ENCODE measurements around the gene KCNA3. TPM values are rescaled to one million over a fixed set of nuclear protein-coding genes. Genes with fewer than 3 reads are reported as not detected.

KCNA3 gene
- total RNA-seq, 1 experiment from 2014 or later: 1.2 TPM

DNA sequence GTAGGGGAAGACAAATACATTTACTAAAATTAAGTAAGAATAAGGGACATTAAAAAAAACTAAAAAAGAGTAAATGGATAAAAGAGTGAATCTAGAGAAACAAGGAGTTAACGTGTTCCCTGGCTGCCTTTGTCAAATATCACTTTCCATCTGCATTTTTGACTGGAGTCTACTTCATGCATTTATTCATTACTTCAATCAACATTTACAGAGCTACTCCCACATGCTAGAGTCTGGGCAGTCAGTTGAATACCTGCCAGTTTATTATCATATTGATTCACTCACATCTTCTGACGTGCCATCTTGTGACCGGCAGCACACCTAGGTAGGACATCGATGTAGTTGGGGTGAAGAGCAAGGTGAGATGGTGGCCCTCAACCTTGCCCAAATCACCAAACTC is 35.6 kb upstream of the KCNA3 start (continued):
- TF ChIP-seq, protein P1, sequence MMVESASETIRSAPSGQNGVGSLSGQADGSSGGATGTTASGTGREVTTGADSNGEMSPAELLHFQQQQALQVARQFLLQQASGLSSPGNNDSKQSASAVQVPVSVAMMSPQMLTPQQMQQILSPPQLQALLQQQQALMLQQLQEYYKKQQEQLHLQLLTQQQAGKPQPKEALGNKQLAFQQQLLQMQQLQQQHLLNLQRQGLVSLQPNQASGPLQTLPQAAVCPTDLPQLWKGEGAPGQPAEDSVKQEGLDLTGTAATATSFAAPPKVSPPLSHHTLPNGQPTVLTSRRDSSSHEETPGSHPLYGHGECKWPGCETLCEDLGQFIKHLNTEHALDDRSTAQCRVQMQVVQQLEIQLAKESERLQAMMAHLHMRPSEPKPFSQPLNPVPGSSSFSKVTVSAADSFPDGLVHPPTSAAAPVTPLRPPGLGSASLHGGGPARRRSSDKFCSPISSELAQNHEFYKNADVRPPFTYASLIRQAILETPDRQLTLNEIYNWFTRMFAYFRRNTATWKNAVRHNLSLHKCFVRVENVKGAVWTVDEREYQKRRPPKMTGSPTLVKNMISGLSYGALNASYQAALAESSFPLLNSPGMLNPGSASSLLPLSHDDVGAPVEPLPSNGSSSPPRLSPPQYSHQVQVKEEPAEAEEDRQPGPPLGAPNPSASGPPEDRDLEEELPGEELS (CRISPR knock-in tag; IDR thresholded peaks at IDR 0.05): no peak
- no peak for TF ChIP-seq FOXJ3 (CRISPR knock-in tag; IDR thresholded peaks at IDR 0.05; ENCODE audit: borderline replicate concordance)

DNA sequence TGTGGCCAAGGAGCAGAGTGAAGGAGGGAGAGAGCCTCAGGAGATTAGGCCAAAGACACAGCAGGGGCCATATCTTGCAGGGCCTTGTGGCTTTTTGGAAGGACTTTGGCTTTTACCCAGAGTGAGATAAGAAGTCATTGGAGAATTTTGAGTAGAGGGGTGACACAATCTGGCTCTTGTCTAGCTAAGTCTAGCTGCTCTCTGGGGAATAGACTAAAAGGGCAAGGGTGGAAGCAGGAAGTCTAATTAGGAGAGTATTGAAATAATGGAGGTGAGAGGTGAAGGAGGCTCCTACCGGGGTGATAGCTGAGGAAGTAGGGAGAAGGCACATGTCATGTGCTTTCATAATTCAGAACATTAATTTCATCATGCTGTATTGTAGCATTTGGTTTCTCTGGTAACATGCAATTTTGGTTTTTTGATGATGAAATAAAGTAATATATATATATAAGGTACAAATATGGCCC is 34.3 kb upstream of the KCNA3 start:
- POLR2A ChIA-PET: no interaction called here
- no peaks in the 10 kb centered on the region; the same call in none of the 2 replicates for H3K27me3 Mint-ChIP-seq (ENCODE audit: low read depth)
- no peak overlapping the region for H3K4me3 Mint-ChIP-seq
- H3K4me1 Mint-ChIP-seq: peaks cover 14% of the 10 kb centered on the region
- TF ChIP-seq SMAD3 (CRISPR knock-in tag; IDR thresholded peaks at IDR 0.05; ENCODE audit: borderline replicate concordance) (no peak), ZNF232 (CRISPR knock-in tag; IDR thresholded peaks at IDR 0.05) (no peak)
- ATAC-seq: no peak
- no peak overlapping the region for H3K27ac Mint-ChIP-seq
- no peaks in the 10 kb centered on the region; the same call in 1 of the 2 replicates for H3K9me3 Mint-ChIP-seq
- H3K36me3 Mint-ChIP-seq: no peaks in the 10 kb centered on the region
- no peak for DNase-seq (ENCODE audit: low spot score)
- CTCF ChIA-PET: interaction anchor here (0.9 to 3.1 kb wide), 2 partner anchors 57 to 90 kb away, joined by 3 to 10 read pairs; no protein-coding TSS in a partner anchor

DNA sequence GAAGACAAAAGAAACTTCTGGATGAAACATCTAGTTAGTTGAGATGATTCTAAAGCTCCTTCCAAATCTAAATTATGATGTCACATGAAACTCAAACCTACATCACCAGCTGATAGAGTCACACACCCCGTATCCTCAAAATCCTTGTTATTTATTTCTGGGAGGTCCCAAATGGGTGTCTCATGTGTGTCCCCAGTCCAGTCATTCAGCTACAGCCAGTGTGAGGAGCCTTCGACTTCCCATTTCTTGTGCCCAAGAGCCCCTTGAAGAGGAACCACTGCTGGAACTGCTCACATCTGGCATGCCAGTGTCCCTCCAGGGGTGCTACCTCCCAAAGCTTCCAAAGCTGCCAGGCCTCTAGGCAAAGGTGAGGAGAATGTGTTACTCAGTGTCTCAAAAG is 32.5 kb upstream of the KCNA3 start:
- no peak overlapping the region for H3K4me3 Mint-ChIP-seq
- DNase-seq (ENCODE audit: low spot score): no peak
- H3K4me1 Mint-ChIP-seq: peaks cover 12% of the 10 kb centered on the region
- no peak overlapping the region for H3K27ac Mint-ChIP-seq
- H3K36me3 Mint-ChIP-seq: no peaks in the 10 kb centered on the region
- POLR2A ChIA-PET: no interaction called here
- TF ChIP-seq, protein P2, sequence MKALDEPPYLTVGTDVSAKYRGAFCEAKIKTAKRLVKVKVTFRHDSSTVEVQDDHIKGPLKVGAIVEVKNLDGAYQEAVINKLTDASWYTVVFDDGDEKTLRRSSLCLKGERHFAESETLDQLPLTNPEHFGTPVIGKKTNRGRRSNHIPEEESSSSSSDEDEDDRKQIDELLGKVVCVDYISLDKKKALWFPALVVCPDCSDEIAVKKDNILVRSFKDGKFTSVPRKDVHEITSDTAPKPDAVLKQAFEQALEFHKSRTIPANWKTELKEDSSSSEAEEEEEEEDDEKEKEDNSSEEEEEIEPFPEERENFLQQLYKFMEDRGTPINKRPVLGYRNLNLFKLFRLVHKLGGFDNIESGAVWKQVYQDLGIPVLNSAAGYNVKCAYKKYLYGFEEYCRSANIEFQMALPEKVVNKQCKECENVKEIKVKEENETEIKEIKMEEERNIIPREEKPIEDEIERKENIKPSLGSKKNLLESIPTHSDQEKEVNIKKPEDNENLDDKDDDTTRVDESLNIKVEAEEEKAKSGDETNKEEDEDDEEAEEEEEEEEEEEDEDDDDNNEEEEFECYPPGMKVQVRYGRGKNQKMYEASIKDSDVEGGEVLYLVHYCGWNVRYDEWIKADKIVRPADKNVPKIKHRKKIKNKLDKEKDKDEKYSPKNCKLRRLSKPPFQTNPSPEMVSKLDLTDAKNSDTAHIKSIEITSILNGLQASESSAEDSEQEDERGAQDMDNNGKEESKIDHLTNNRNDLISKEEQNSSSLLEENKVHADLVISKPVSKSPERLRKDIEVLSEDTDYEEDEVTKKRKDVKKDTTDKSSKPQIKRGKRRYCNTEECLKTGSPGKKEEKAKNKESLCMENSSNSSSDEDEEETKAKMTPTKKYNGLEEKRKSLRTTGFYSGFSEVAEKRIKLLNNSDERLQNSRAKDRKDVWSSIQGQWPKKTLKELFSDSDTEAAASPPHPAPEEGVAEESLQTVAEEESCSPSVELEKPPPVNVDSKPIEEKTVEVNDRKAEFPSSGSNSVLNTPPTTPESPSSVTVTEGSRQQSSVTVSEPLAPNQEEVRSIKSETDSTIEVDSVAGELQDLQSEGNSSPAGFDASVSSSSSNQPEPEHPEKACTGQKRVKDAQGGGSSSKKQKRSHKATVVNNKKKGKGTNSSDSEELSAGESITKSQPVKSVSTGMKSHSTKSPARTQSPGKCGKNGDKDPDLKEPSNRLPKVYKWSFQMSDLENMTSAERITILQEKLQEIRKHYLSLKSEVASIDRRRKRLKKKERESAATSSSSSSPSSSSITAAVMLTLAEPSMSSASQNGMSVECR (CRISPR knock-in tag; IDR thresholded peaks at IDR 0.05; ENCODE audit: borderline replicate concordance): no peak
- no peak for TF ChIP-seq ATF1 (CRISPR knock-in tag; IDR thresholded peaks at IDR 0.05)
- TF ChIP-seq, protein P3, sequence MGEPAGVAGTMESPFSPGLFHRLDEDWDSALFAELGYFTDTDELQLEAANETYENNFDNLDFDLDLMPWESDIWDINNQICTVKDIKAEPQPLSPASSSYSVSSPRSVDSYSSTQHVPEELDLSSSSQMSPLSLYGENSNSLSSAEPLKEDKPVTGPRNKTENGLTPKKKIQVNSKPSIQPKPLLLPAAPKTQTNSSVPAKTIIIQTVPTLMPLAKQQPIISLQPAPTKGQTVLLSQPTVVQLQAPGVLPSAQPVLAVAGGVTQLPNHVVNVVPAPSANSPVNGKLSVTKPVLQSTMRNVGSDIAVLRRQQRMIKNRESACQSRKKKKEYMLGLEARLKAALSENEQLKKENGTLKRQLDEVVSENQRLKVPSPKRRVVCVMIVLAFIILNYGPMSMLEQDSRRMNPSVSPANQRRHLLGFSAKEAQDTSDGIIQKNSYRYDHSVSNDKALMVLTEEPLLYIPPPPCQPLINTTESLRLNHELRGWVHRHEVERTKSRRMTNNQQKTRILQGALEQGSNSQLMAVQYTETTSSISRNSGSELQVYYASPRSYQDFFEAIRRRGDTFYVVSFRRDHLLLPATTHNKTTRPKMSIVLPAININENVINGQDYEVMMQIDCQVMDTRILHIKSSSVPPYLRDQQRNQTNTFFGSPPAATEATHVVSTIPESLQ (CRISPR knock-in tag; IDR thresholded peaks at IDR 0.05): no peak
- TF ChIP-seq, protein P4, sequence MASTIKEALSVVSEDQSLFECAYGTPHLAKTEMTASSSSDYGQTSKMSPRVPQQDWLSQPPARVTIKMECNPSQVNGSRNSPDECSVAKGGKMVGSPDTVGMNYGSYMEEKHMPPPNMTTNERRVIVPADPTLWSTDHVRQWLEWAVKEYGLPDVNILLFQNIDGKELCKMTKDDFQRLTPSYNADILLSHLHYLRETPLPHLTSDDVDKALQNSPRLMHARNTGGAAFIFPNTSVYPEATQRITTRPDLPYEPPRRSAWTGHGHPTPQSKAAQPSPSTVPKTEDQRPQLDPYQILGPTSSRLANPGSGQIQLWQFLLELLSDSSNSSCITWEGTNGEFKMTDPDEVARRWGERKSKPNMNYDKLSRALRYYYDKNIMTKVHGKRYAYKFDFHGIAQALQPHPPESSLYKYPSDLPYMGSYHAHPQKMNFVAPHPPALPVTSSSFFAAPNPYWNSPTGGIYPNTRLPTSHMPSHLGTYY (CRISPR knock-in tag; IDR thresholded peaks at IDR 0.05): no peak
- TF ChIP-seq, protein P5, sequence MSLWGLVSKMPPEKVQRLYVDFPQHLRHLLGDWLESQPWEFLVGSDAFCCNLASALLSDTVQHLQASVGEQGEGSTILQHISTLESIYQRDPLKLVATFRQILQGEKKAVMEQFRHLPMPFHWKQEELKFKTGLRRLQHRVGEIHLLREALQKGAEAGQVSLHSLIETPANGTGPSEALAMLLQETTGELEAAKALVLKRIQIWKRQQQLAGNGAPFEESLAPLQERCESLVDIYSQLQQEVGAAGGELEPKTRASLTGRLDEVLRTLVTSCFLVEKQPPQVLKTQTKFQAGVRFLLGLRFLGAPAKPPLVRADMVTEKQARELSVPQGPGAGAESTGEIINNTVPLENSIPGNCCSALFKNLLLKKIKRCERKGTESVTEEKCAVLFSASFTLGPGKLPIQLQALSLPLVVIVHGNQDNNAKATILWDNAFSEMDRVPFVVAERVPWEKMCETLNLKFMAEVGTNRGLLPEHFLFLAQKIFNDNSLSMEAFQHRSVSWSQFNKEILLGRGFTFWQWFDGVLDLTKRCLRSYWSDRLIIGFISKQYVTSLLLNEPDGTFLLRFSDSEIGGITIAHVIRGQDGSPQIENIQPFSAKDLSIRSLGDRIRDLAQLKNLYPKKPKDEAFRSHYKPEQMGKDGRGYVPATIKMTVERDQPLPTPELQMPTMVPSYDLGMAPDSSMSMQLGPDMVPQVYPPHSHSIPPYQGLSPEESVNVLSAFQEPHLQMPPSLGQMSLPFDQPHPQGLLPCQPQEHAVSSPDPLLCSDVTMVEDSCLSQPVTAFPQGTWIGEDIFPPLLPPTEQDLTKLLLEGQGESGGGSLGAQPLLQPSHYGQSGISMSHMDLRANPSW (CRISPR knock-in tag; conservative IDR thresholded peaks at IDR 0.05; ENCODE audit: low read depth): no peak
- TF ChIP-seq GABPB1 (CRISPR knock-in tag; IDR thresholded peaks at IDR 0.05): no peak
- TF ChIP-seq CBFB (CRISPR knock-in tag; IDR thresholded peaks at IDR 0.05; ENCODE audit: low read depth): no peak
- TF ChIP-seq, protein P6, sequence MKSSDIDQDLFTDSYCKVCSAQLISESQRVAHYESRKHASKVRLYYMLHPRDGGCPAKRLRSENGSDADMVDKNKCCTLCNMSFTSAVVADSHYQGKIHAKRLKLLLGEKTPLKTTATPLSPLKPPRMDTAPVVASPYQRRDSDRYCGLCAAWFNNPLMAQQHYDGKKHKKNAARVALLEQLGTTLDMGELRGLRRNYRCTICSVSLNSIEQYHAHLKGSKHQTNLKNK (CRISPR knock-in tag; IDR thresholded peaks at IDR 0.05): no peak
- TF ChIP-seq ELF4 (CRISPR knock-in tag; IDR thresholded peaks at IDR 0.05; ENCODE audit: low read depth): no peak
- peaks cover 3% of the 10 kb centered on the region; the same call in 1 of the 2 replicates for H3K9me3 Mint-ChIP-seq
- CTCF ChIA-PET: interaction anchor here (1.3 to 1.8 kb wide), 2 partner anchors 59 to 511 kb away, joined by 3 read pairs; no protein-coding TSS in a partner anchor
- no peak for ATAC-seq
- no peaks in the 10 kb centered on the region; the same call in none of the 2 replicates for H3K27me3 Mint-ChIP-seq (ENCODE audit: low read depth)
